Measurements from ENCODE around the gene ALG6.
"Not testable (repeated sequence)": the region's sequence is repeated elsewhere in the genome, so short reads cannot be mapped to it uniquely, and the experiment has no call there.

The ALG6 gene

GRCh38 chr1:63414691-63415365, 47.4 kb downstream of the ALG6 start:
- no peak for DNase-seq (ENCODE audit: low read depth)

- no peak for DNase-seq (ENCODE audit: low read depth)
Observed at GRCh38 chr1:63418101-63418500, 50.7 kb downstream of the ALG6 start.

GRCh38 chr1:63420746-63421145, 53.3 kb downstream of the ALG6 start:
- not testable (repeated sequence) for DNase-seq (ENCODE audit: low read depth)

GRCh38 chr1:63423649-63424048, 56.2 kb downstream of the ALG6 start:
- DNase-seq (ENCODE audit: low read depth), result no peak

GRCh38 chr1:63428815-63429214, 61.4 kb downstream of the ALG6 start:
- DNase-seq (ENCODE audit: low read depth), result no peak

- no peak for DNase-seq (ENCODE audit: low read depth)
Observed at GRCh38 chr1:63429281-63429680, 61.9 kb downstream of the ALG6 start.

- no peak for DNase-seq (ENCODE audit: low read depth)
Observed at GRCh38 chr1:63435161-63435560, 67.7 kb downstream of the ALG6 start.

- no peak for DNase-seq (ENCODE audit: low read depth)
Observed at GRCh38 chr1:63442141-63442475, 74.7 kb downstream of the ALG6 start.

GRCh38 chr1:63448731-63449246, 81.4 kb downstream of the ALG6 start:
- DNase-seq (ENCODE audit: low read depth), result no peak

GRCh38 chr1:63450416-63450815, 83.0 kb downstream of the ALG6 start:
- DNase-seq (ENCODE audit: low read depth), result no peak

- DNase-seq (ENCODE audit: low read depth), result no peak
Observed at GRCh38 chr1:63453232-63453631, 85.8 kb downstream of the ALG6 start.

- no peak for DNase-seq (ENCODE audit: low read depth)
Observed at GRCh38 chr1:63454269-63454668, 86.8 kb downstream of the ALG6 start.

- no peak for DNase-seq (ENCODE audit: low read depth)
Observed at GRCh38 chr1:63458750-63459149, 91.3 kb downstream of the ALG6 start.

GRCh38 chr1:63461661-63462230, 94.3 kb downstream of the ALG6 start:
- DNase-seq (ENCODE audit: low read depth), result no peak

GRCh38 chr1:63463248-63463647, 95.8 kb downstream of the ALG6 start:
- DNase-seq (ENCODE audit: low read depth), result no peak

GRCh38 chr1:63466181-63466580, 98.8 kb downstream of the ALG6 start:
- DNase-seq (ENCODE audit: low read depth), result no peak

- DNase-seq (ENCODE audit: low read depth), result no peak
Observed at GRCh38 chr1:63466759-63467158, 99.3 kb downstream of the ALG6 start.

GRCh38 chr1:63468683-63469082, 101.3 kb downstream of the ALG6 start:
- not testable (repeated sequence) for DNase-seq (ENCODE audit: low read depth)

- DNase-seq (ENCODE audit: low read depth), result no peak
Observed at GRCh38 chr1:63475761-63476160, 108.3 kb downstream of the ALG6 start.

- DNase-seq (ENCODE audit: low read depth), result no peak
Observed at GRCh38 chr1:63480057-63480456, 112.6 kb downstream of the ALG6 start.

- no peak for DNase-seq (ENCODE audit: low read depth)
Observed at GRCh38 chr1:63486629-63487028, 119.2 kb downstream of the ALG6 start.

- no peak for DNase-seq (ENCODE audit: low read depth)
Observed at GRCh38 chr1:63487336-63488065, 120.1 kb downstream of the ALG6 start.
